SK-N-SH treated with all-trans-retinoic acid at 6 μM for 48 hours (cell line): Measurements from ENCODE around the gene TLE1.

ENCODE experiments used
- ATAC-seq: fragments of 200-7000 bp; cut with Tn5 transposase; 3 replicates; pipeline ENCODE4 v1.9.1; 2020; ENCODE audit warnings: mild to moderate bottlenecking, moderate library complexity
- CSRNP3 ChIP-seq: fragments of 250-450 bp; sonication (Bioruptor Pico); IDR thresholded peaks from 2 replicates; pipeline ENCODE4 v1.5.1; 2021; ENCODE audit warnings: mild to moderate bottlenecking, moderate library complexity
- ESRRG ChIP-seq: fragments of 250-450 bp; sonication (Bioruptor Pico); IDR thresholded peaks from 2 replicates; pipeline ENCODE4 v1.6.1; 2021; ENCODE audit warnings: mild to moderate bottlenecking
- GLIS3 ChIP-seq: fragments of 250-450 bp; sonication (Bioruptor Pico); IDR thresholded peaks from 2 replicates; pipeline ENCODE4 v1.5.0; 2020; ENCODE audit warnings: mild to moderate bottlenecking, moderate library complexity
- ISL1 ChIP-seq: fragments of 250-450 bp; sonication (Bioruptor Pico); IDR thresholded peaks from 2 replicates; pipeline ENCODE4 v2.1.2; 2022; ENCODE audit warnings: mild to moderate bottlenecking, moderate library complexity
- OSR1 ChIP-seq: fragments of 250-450 bp; sonication (Bioruptor Pico); IDR thresholded peaks from 2 replicates; pipeline ENCODE4 v1.8.0; 2022; ENCODE audit warnings: moderate library complexity, mild to moderate bottlenecking, inconsistent platforms
- PATZ1 ChIP-seq: fragments of 250-450 bp; sonication (Bioruptor Pico); IDR thresholded peaks from 2 replicates; pipeline ENCODE4 v1.8.0; 2020; ENCODE audit warnings: mild to moderate bottlenecking, moderate library complexity, borderline replicate concordance
- POU6F1 ChIP-seq: fragments of 250-450 bp; sonication (Bioruptor Pico); IDR thresholded peaks from 2 replicates; pipeline ENCODE4 v1.8.0; 2021; ENCODE audit warnings: low read depth, mild to moderate bottlenecking, moderate library complexity, borderline replicate concordance
- PPARA ChIP-seq: fragments of 250-450 bp; sonication (Bioruptor Pico); IDR thresholded peaks from 2 replicates; pipeline ENCODE4 v1.5.0; 2020; ENCODE audit warnings: mild to moderate bottlenecking, borderline replicate concordance
- RARB ChIP-seq: fragments of 250-450 bp; sonication (Bioruptor Pico); IDR thresholded peaks from 2 replicates; pipeline ENCODE4 v1.8.0; 2021; ENCODE audit warnings: mild to moderate bottlenecking, moderate library complexity
- SNAI2 ChIP-seq: fragments of 250-450 bp; sonication (Bioruptor Pico); IDR thresholded peaks from 2 replicates; pipeline ENCODE4 v1.5.0; 2020; ENCODE audit warnings: mild to moderate bottlenecking, moderate library complexity
- TCF4 ChIP-seq: fragments of 250-450 bp; sonication (Bioruptor Pico); IDR thresholded peaks from 2 replicates; pipeline ENCODE4 v1.8.0; 2021; ENCODE audit warnings: mild to moderate bottlenecking, moderate library complexity, borderline replicate concordance
- TOX ChIP-seq: fragments of 250-450 bp; sonication (Bioruptor Pico); IDR thresholded peaks from 2 replicates; pipeline ENCODE4 v1.8.0; 2021; ENCODE audit warnings: mild to moderate bottlenecking, moderate library complexity, borderline replicate concordance
- TSHZ2 ChIP-seq: fragments of 250-450 bp; sonication (Bioruptor Pico); IDR thresholded peaks from 2 replicates; pipeline ENCODE4 v1.5.0; 2020; ENCODE audit warnings: mild to moderate bottlenecking, moderate library complexity
- ZC3H10 ChIP-seq: fragments of 250-450 bp; sonication (Bioruptor Pico); IDR thresholded peaks from 2 replicates; pipeline ENCODE4 v1.5.1; 2021; ENCODE audit warnings: mild to moderate bottlenecking, moderate library complexity
- ZFP3 ChIP-seq: fragments of 250-450 bp; sonication (Bioruptor Pico); IDR thresholded peaks from 2 replicates; pipeline ENCODE4 v1.5.0; 2020; ENCODE audit warnings: mild to moderate bottlenecking, moderate library complexity
- ZFP30 ChIP-seq: fragments of 450-650 bp; formaldehyde crosslinking; IDR thresholded peaks from 2 replicates; pipeline ENCODE4 v1.5.0; 2022; ENCODE audit warnings: mild to moderate bottlenecking, moderate library complexity
- ZNF70 ChIP-seq: fragments of 450-650 bp; formaldehyde crosslinking; IDR thresholded peaks from 2 replicates; pipeline ENCODE4 v1.5.0; 2020; ENCODE audit warnings: mild to moderate bottlenecking, moderate library complexity

TLE1 gene

GRCh38 chr9:81669866-81670265 lies 19.5 kb downstream of the TLE1 start (continued):
- TF ChIP-seq TSHZ2 (CRISPR knock-in tag): peak; percentile 34; the same call in 1 of the 2 replicates

GRCh38 chr9:81669041-81669651 lies 20.2 kb downstream of the TLE1 start:
- ATAC-seq: no peak

More at GRCh38 chr9:81669041-81669651, 20.2 kb downstream of the TLE1 start:
- no peak for TF ChIP-seq ZFP30 (CRISPR knock-in tag)
- TF ChIP-seq CSRNP3 (CRISPR knock-in tag): no peak
- no peak for TF ChIP-seq ZNF70
- TF ChIP-seq GLIS3 (CRISPR knock-in tag): no peak
- TF ChIP-seq TCF4 (CRISPR knock-in tag): no peak
- no peak for TF ChIP-seq SNAI2 (CRISPR knock-in tag)
- TF ChIP-seq TOX: no peak
- TF ChIP-seq ESRRG (CRISPR knock-in tag): no peak
- TF ChIP-seq POU6F1 (CRISPR knock-in tag): no peak
- TF ChIP-seq PATZ1 (CRISPR knock-in tag): no peak
- TF ChIP-seq ISL1 (CRISPR knock-in tag): no peak
- no peak for TF ChIP-seq TSHZ2 (CRISPR knock-in tag)
- TF ChIP-seq RARB (CRISPR knock-in tag): no peak
- TF ChIP-seq ZFP3 (CRISPR knock-in tag): no peak
- TF ChIP-seq OSR1 (CRISPR knock-in tag): no peak
- no peak for TF ChIP-seq PPARA (CRISPR knock-in tag)
- TF ChIP-seq ZC3H10 (CRISPR knock-in tag): no peak
